Glutamatergic neuron (in vitro differentiated cells): Measurements from ENCODE around the gene PIGW. TPM values are rescaled to one million over a fixed set of nuclear protein-coding genes. Genes with fewer than 3 reads are reported as not detected.
A peak's percentile ranks its signal among the peaks of the same experiment; 100 is the strongest.

Source experiments
- DNase-seq: peaks from one replicate; pipeline ENCODE4 v3.0.0; 2022
- H3K27ac Mint-ChIP-seq: one replicate; pipeline ENCODE4 v1.8.0; 2020; ENCODE audit warnings: mild to moderate bottlenecking, mixed read lengths, inconsistent platforms; ENCODE audit not compliant: unreplicated experiment
- H3K27me3 Mint-ChIP-seq: one replicate; pipeline ENCODE4 v1.8.0; 2020; ENCODE audit warnings: mild to moderate bottlenecking, moderate library complexity, mixed read lengths, inconsistent platforms; ENCODE audit not compliant: unreplicated experiment
- H3K36me3 Mint-ChIP-seq: one replicate; pipeline ENCODE4 v1.8.0; 2020; ENCODE audit warnings: mild to moderate bottlenecking, mixed read lengths, inconsistent platforms; ENCODE audit not compliant: unreplicated experiment
- H3K4me1 Mint-ChIP-seq: one replicate; pipeline ENCODE4 v1.8.0; 2020; ENCODE audit warnings: mild to moderate bottlenecking, low read depth, mixed read lengths, inconsistent platforms; ENCODE audit not compliant: unreplicated experiment
- H3K4me3 Mint-ChIP-seq: one replicate; pipeline ENCODE4 v1.8.0; 2020; ENCODE audit warnings: mild to moderate bottlenecking, mixed read lengths, inconsistent platforms; ENCODE audit not compliant: unreplicated experiment
- H3K9me3 Mint-ChIP-seq: one replicate; pipeline ENCODE4 v1.8.0; 2020; ENCODE audit warnings: mild to moderate bottlenecking, moderate library complexity, mixed read lengths, inconsistent platforms; ENCODE audit not compliant: unreplicated experiment
- CTCF ChIP-seq: fragments of 200-600 bp; sonication (generic); IDR thresholded peaks from one replicate; pipeline ENCODE4 v1.5.0; 2021; ENCODE audit not compliant: partially characterized antibody, unreplicated experiment
- long read RNA-seq: library from polyadenylated mRNA; unstranded; transcript quantifications from one replicate; pipeline ENCODE4 v2.0.0, GENCODE V29; 2020; ENCODE audit not compliant: unreplicated experiment
- total RNA-seq: library from RNA; stranded (reverse); fragmentation: NEBNext Ultra II Directional; extraction: Animal tissue kit (Norgen Biotek cat#: 25700); gene quantifications from one replicate; pipeline ENCODE4 v1.2.1, GENCODE V29; 2021; ENCODE audit not compliant: unreplicated experiment

Gene PIGW
- total RNA-seq = 10.6 TPM
- long read RNA-seq, transcript PIGW-204 (2 exons, 2,312 nt) = major isoform, 6 of 7 reads
- long read RNA-seq, partial matches to known transcripts = 0 of 7 reads
- long read RNA-seq, other reads (novel, unspliced or antisense) = 0 of 7 reads

- Mint-ChIP-seq H3K27ac (peak within 1 kb of the TSS; percentile 93), H3K36me3 (no peaks in the 10 kb centered on the region), H3K4me3 (peak within 1 kb of the TSS; percentile 98), H3K27me3 (peaks cover 9% of the 10 kb centered on the region), H3K9me3 (peaks cover 3% of the 10 kb centered on the region), H3K4me1 (peaks cover 7% of the 10 kb centered on the region)
- no peak for TF ChIP-seq CTCF
- DNase-seq = peak; percentile 92
Observed at GRCh38 chr17:36534840-36535668, at the start of gene PIGW, which contains the start of gene MYO19. Gene PIGW (plus strand): TSS chr17:36534987. CDS start chr17:36537102, 2,115 bp downstream. Gene MYO19 (minus strand): TSS chr17:36534868. CDS start chr17:36532538, 2,330 bp downstream.

GRCh38 chr17:36485027-36485426 is 49.8 kb upstream of the PIGW start:
- H3K27ac Mint-ChIP-seq = no peak overlapping the region
- peaks cover 13% of the 10 kb centered on the region for H3K27me3 Mint-ChIP-seq
- peak overlapping the region; percentile 49 for H3K4me3 Mint-ChIP-seq
- no peak for DNase-seq
- TF ChIP-seq CTCF = no peak
- H3K9me3 Mint-ChIP-seq = peaks cover 7% of the 10 kb centered on the region
- peaks cover 21% of the 10 kb centered on the region for H3K4me1 Mint-ChIP-seq
- peaks cover 11% of the 10 kb centered on the region for H3K36me3 Mint-ChIP-seq

- H3K4me3 Mint-ChIP-seq = peak overlapping the region; percentile 97
- no peak for DNase-seq
- no peak for TF ChIP-seq CTCF
- H3K27me3 Mint-ChIP-seq = peaks cover 11% of the 10 kb centered on the region
- H3K4me1 Mint-ChIP-seq = peaks cover 21% of the 10 kb centered on the region
- peak overlapping the region; percentile 34 for H3K27ac Mint-ChIP-seq
- peaks cover 7% of the 10 kb centered on the region for H3K9me3 Mint-ChIP-seq
- peaks cover 11% of the 10 kb centered on the region for H3K36me3 Mint-ChIP-seq
Observed at GRCh38 chr17:36485805-36486203, 49.0 kb upstream of the PIGW start.

DNA sequence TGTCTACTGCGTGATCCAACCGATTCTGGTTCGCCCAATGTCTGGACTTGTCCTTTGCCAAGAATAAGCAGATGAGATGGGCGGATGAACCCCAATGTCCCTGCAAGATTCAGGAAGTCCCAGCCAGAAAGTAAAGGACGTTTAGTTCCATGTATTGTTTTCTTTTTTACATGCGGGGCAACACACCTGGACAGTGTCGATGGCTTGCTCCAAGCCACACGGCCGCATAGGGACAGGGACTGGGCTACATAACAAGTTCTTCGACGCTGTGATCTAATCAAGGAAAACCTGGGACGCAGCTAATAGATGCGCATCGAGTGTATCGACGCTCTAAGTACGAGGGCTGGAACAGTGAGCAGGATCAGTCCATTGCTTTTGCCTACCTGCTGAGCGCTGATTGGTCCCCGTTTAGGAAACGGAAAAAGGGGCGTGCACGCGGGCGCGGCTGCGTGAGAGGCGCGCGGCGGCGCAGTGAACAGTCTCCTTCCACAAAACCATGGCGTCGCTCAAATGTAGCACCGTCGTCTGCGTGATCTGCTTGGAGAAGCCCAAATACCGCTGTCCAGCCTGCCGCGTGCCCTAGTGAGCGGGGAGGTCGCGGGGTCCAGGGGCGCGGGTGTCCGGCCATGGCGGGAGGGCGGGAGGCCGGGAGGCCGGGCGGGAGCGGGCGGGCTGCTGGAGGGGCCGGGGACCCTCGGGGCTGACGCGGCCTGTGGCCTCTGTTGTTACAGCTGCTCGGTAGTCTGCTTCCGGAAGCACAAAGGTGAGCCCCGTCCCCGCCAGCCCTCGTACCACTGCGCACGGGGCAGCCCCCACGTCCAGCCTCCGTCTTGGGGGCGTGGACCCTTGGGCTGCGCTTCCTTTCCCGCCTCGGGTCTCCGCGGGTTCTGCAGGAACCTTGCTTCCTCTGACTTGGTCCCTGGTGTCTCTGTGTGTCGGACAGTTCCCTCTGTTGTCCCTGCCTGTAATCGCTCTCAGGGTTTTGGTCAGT is 48.3 kb upstream of the PIGW start, which contains the start of gene ZNHIT3:
TSS of gene ZNHIT3 (plus strand) at position 478 of the 991 bp plus-strand sequence. CDS start at position 497, 19 bp downstream.
- TF ChIP-seq CTCF = no peak
- Mint-ChIP-seq H3K27ac (peak within 1 kb of the TSS; percentile 97), H3K27me3 (peaks cover 11% of the 10 kb centered on the region), H3K4me3 (peak within 1 kb of the TSS; percentile 97), H3K4me1 (peaks cover 21% of the 10 kb centered on the region), H3K9me3 (peaks cover 7% of the 10 kb centered on the region), H3K36me3 (peaks cover 11% of the 10 kb centered on the region)
- DNase-seq = peak; percentile 91
